ENCODE measurements around the gene TBX10. TPM values are rescaled to one million over a fixed set of nuclear protein-coding genes. Genes with fewer than 3 reads are reported as not detected.
"Not testable (repeated sequence)": the region's sequence is repeated elsewhere in the genome, so short reads cannot be mapped to it uniquely, and the experiment has no call there.

Gene TBX10
- total RNA-seq, 4 donors from 2014 or later, result not detected

- DNase-seq (ENCODE audit: low spot score) (no peak), ATAC-seq (ENCODE audit: low FRiP score) (no peak)
- no peak for TF ChIP-seq CTCF (IDR thresholded peaks at IDR 0.05)
Observed at GRCh38 chr11:67638535-67639437, 777 bp downstream of the TBX10 start.

GRCh38 chr11:67637441-67637840, 2.1 kb downstream of the TBX10 start:
- DNase-seq (ENCODE audit: low spot score); ATAC-seq (ENCODE audit: low FRiP score): not testable (repeated sequence)

GRCh38 chr11:67636962-67637361, 2.6 kb downstream of the TBX10 start:
- no peak for DNase-seq (ENCODE audit: low spot score)
- no peak for ATAC-seq (ENCODE audit: low FRiP score)
- no peak for TF ChIP-seq CTCF (IDR thresholded peaks at IDR 0.05)

- DNase-seq (ENCODE audit: low spot score) (no peak), ATAC-seq (ENCODE audit: low FRiP score) (no peak)
- no peak for TF ChIP-seq CTCF (IDR thresholded peaks at IDR 0.05)
Observed at GRCh38 chr11:67635231-67635521, 4.4 kb downstream of the TBX10 start.

GRCh38 chr11:67634366-67635230, 5.0 kb downstream of the TBX10 start:
- DNase-seq (ENCODE audit: low spot score) (no peak), ATAC-seq (ENCODE audit: low FRiP score) (no peak)
- TF ChIP-seq CTCF (IDR thresholded peaks at IDR 0.05), result no peak

GRCh38 chr11:67633758-67634365, 5.7 kb downstream of the TBX10 start:
- ATAC-seq (ENCODE audit: low FRiP score), result no peak
- TF ChIP-seq CTCF (IDR thresholded peaks at IDR 0.05), result no peak
- no peak for DNase-seq (ENCODE audit: low spot score)

Data from omental fat pad (tissue), 4 donors.